Karpas-422 (cell line): Measurements from ENCODE around the gene HSPE1. TPM values are rescaled to one million over a fixed set of nuclear protein-coding genes. Genes with fewer than 3 reads are reported as not detected.
"Not testable (repeated sequence)": the region's sequence is repeated elsewhere in the genome, so short reads cannot be mapped to it uniquely, and the experiment has no call there.

Experiments
- DNase-seq: peaks from one replicate; pipeline ENCODE4 v3.0.0-alpha.2; 2015
- H2AFZ ChIP-seq: fragments of 200-600 bp; sonication (generic); 2 replicates; pipeline ENCODE4 v1.6.1; 2014; ENCODE audit warnings: antibody characterized with exemption, low read length, mixed read lengths
- H3K27ac ChIP-seq: fragments of 200-600 bp; sonication (generic); 2 replicates; pipeline ENCODE4 v1.5.1; 2014; ENCODE audit warnings: mild to moderate bottlenecking, low read length, moderate library complexity
- H3K27me3 ChIP-seq: fragments of 200-600 bp; sonication (generic); 2 replicates; pipeline ENCODE4 v1.6.1; 2014; ENCODE audit warnings: low read length, mixed read lengths
- H3K36me3 ChIP-seq: fragments of 200-600 bp; sonication (generic); 2 replicates; pipeline ENCODE4 v1.6.1; 2014; ENCODE audit warnings: low read length, mixed read lengths; ENCODE audit not compliant: insufficient read depth
- H3K4me1 ChIP-seq: fragments of 200-600 bp; sonication (generic); 2 replicates; pipeline ENCODE4 v1.6.1; 2014; ENCODE audit warnings: mild to moderate bottlenecking, low read length, mixed read lengths
- H3K4me2 ChIP-seq: fragments of 200-600 bp; sonication (generic); 2 replicates; pipeline ENCODE4 v1.6.1; 2014; ENCODE audit warnings: low read length, low read depth, mild to moderate bottlenecking; ENCODE audit not compliant: poor library complexity, severe bottlenecking
- H3K4me3 ChIP-seq: fragments of 200-600 bp; sonication (generic); 2 replicates; pipeline ENCODE4 v1.5.1; 2014; ENCODE audit warnings: mild to moderate bottlenecking, antibody characterized with exemption, low read length, mixed read lengths
- H3K79me2 ChIP-seq: fragments of 200-600 bp; sonication (generic); 2 replicates; pipeline ENCODE4 v1.6.1; 2014; ENCODE audit warnings: mild to moderate bottlenecking, low read length, mixed read lengths
- H3K9ac ChIP-seq: fragments of 200-600 bp; sonication (generic); 2 replicates; pipeline ENCODE4 v1.6.0; 2014; ENCODE audit warnings: low read length
- H3K9me2 ChIP-seq: fragments of 200-600 bp; sonication (generic), shearing (Covaris generic); replicated peaks from 2 replicates; pipeline ENCODE4 v1.6.0; 2014; ENCODE audit warnings: mild to moderate bottlenecking, low read length, moderate library complexity; ENCODE audit not compliant: insufficient read depth
- H3K9me3 ChIP-seq: fragments of 300-700, 200-600 bp; sonication (generic); 2 replicates; pipeline ENCODE4 v1.6.1; 2014; ENCODE audit warnings: low read length, mixed read lengths
- H4K20me1 ChIP-seq: fragments of 200-600 bp; sonication (generic); 2 replicates; pipeline ENCODE4 v1.6.1; 2014; ENCODE audit warnings: mild to moderate bottlenecking, antibody characterized with exemption, low read length, low read depth; ENCODE audit not compliant: insufficient read depth
- total RNA-seq: library from RNA; depleted of rRNA; stranded (reverse); fragments of >200 nt; shearing (Covaris generic); gene quantifications from 2 replicates; pipeline ENCODE4 v1.2.3, GENCODE V29; 2014; ENCODE audit warnings: low replicate concordance; rRNA removed

HSPE1 gene
- total RNA-seq, result 132 and 192 TPM in 2 replicates

GRCh38 chr2:197499594-197500502, at the start of gene HSPE1, which contains the start of gene HSPD1:
TSS of gene HSPE1 (plus strand) at chr2:197500379. CDS start at chr2:197500437, 58 bp downstream.
TSS of gene HSPD1 (minus strand) at chr2:197499840. CDS start at chr2:197498848, 992 bp downstream.
- peaks cover 31% of the 10 kb centered on the region for H4K20me1 ChIP-seq
- peak within 1 kb of the TSS; percentile 85 for H3K27ac ChIP-seq
- peaks cover 77% of the 10 kb centered on the region for H3K36me3 ChIP-seq
- peak within 1 kb of the TSS; percentile 97 for H3K4me3 ChIP-seq
- H3K9me2 ChIP-seq, result no peaks in the 10 kb centered on the region
- peaks cover 76% of the 10 kb centered on the region for H3K79me2 ChIP-seq
- peak; percentile 100 for DNase-seq
- H3K27me3 ChIP-seq, result no peaks in the 10 kb centered on the region
- H3K4me1 ChIP-seq, result peaks cover 44% of the 10 kb centered on the region
- peak within 1 kb of the TSS; percentile 97 for H3K9ac ChIP-seq
- no peak within 1 kb of the TSS for H2AFZ ChIP-seq
- H3K4me2 ChIP-seq, result peak within 1 kb of the TSS; percentile 81
- no peaks in the 10 kb centered on the region for H3K9me3 ChIP-seq

DNA sequence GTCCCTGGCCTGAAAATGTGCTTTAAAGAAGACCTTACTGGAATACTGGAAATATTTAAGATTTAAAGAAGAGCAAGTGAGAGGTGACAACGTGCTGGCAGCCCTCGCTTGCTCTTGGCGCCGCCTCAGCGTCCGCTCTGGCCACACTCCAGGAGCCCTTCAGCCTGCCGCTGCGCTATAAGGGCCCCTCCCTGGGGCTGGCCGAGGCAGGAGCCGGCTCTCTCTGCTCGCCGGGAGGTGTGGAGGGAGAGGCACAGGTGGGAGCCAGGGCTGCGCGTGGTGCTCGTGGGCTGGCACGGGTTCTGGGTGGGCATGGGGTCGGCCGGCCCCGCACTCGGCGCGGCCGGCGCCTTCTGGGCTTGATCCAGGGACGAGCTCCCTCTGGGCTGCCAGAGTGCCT, 49.7 kb upstream of the HSPE1 start:
- H3K4me2 ChIP-seq, result no peak overlapping the region

GRCh38 chr2:197450935-197451358, 49.2 kb upstream of the HSPE1 start:
- not testable (repeated sequence) for H3K27ac ChIP-seq, H3K27me3 ChIP-seq, H3K4me2 ChIP-seq, H3K4me3 ChIP-seq, H3K9me2 ChIP-seq, H3K9me3 ChIP-seq, H3K9ac ChIP-seq, H3K36me3 ChIP-seq
- H3K4me1 ChIP-seq, result peaks cover 16% of the 10 kb centered on the region
- DNase-seq, result peak; percentile 51
- H3K79me2 ChIP-seq, result peaks cover 24% of the 10 kb centered on the region
- peak overlapping the region; percentile 77; the same call in 1 of the 2 replicates for H2AFZ ChIP-seq
- H4K20me1 ChIP-seq, result peaks cover 15% of the 10 kb centered on the region

More for the DNA sequence above, 49.7 kb upstream of the HSPE1 start:
- Histone ChIP-seq H4K20me1 (peaks cover 12% of the 10 kb centered on the region), H3K4me3 (no peak overlapping the region), H3K4me1 (peaks cover 16% of the 10 kb centered on the region), H3K27me3 (no peaks in the 10 kb centered on the region), H3K36me3 (peaks cover 3% of the 10 kb centered on the region; the same call in 1 of the 2 replicates), H3K9ac (no peak overlapping the region), H3K79me2 (peaks cover 19% of the 10 kb centered on the region), H3K27ac (no peak overlapping the region), H2AFZ (no peak overlapping the region), H3K9me3 (no peaks in the 10 kb centered on the region), H3K9me2 (no peaks in the 10 kb centered on the region)
- no peak for DNase-seq

- Histone ChIP-seq H2AFZ (peak overlapping the region; percentile 65), H3K9me3 (no peaks in the 10 kb centered on the region), H3K9ac (peak overlapping the region; percentile 75), H3K36me3 (peaks cover 6% of the 10 kb centered on the region; the same call in 1 of the 2 replicates), H3K4me2 (peak overlapping the region; percentile 73), H3K9me2 (no peaks in the 10 kb centered on the region), H3K4me3 (peak overlapping the region; percentile 80), H3K27me3 (no peaks in the 10 kb centered on the region), H4K20me1 (peaks cover 19% of the 10 kb centered on the region), H3K79me2 (peaks cover 39% of the 10 kb centered on the region), H3K27ac (peak overlapping the region; percentile 38), H3K4me1 (peaks cover 16% of the 10 kb centered on the region)
- DNase-seq, result no peak
Measured at GRCh38 chr2:197452754-197453122, 47.4 kb upstream of the HSPE1 start.

GRCh38 chr2:197453123-197453913, 46.9 kb upstream of the HSPE1 start, which contains the start of gene COQ10B:
TSS of gene COQ10B (plus strand) at chr2:197453552. CDS start at chr2:197453561, 9 bp downstream.
- H3K4me3 ChIP-seq, result peak within 1 kb of the TSS; percentile 80
- H3K27ac ChIP-seq, result peak within 1 kb of the TSS; percentile 83
- peak within 1 kb of the TSS; percentile 88 for H3K9ac ChIP-seq
- H3K4me2 ChIP-seq, result peak within 1 kb of the TSS; percentile 98
- no peaks in the 10 kb centered on the region for H3K9me3 ChIP-seq
- H3K36me3 ChIP-seq, result peaks cover 6% of the 10 kb centered on the region; the same call in 1 of the 2 replicates
- peaks cover 45% of the 10 kb centered on the region for H3K79me2 ChIP-seq
- H3K9me2 ChIP-seq, result no peaks in the 10 kb centered on the region
- peak within 1 kb of the TSS; percentile 65 for H2AFZ ChIP-seq
- H3K4me1 ChIP-seq, result peaks cover 16% of the 10 kb centered on the region
- peaks cover 19% of the 10 kb centered on the region for H4K20me1 ChIP-seq
- no peaks in the 10 kb centered on the region for H3K27me3 ChIP-seq
- DNase-seq, result peak; percentile 100

DNA sequence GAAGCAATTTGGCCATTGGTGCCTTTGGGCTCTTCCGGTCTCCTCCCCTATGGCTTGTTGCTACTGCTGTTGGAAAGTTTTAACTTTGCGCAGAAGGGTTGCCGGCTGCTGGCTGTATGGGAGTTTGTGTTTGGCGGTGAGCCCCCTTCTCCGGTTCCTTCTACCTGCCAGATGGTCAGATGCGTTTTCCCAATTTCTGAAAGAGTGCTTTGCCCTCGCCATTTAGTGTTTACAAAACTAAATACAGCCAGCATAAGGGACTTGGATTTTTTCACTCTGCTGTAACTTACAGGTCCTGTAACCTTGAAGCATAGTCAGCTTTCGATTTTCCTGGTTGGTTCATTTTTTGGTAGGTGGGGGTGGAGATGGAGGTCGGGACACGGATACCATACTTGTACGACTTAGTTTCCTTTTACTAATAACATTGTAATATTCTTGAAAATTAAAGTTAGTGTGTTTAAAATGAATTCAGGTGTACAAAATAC, 46.2 kb upstream of the HSPE1 start:
- no peak for DNase-seq
- Histone ChIP-seq H3K4me2 (peak overlapping the region; percentile 98), H4K20me1 (peaks cover 19% of the 10 kb centered on the region), H3K36me3 (peaks cover 6% of the 10 kb centered on the region; the same call in 1 of the 2 replicates), H3K9ac (peak overlapping the region; percentile 88), H2AFZ (peak overlapping the region; percentile 45; the same call in 1 of the 2 replicates), H3K27me3 (no peaks in the 10 kb centered on the region), H3K4me1 (peaks cover 16% of the 10 kb centered on the region), H3K9me3 (no peaks in the 10 kb centered on the region), H3K4me3 (peak overlapping the region; percentile 80), H3K79me2 (peaks cover 51% of the 10 kb centered on the region), H3K9me2 (no peaks in the 10 kb centered on the region), H3K27ac (peak overlapping the region; percentile 83)

DNA sequence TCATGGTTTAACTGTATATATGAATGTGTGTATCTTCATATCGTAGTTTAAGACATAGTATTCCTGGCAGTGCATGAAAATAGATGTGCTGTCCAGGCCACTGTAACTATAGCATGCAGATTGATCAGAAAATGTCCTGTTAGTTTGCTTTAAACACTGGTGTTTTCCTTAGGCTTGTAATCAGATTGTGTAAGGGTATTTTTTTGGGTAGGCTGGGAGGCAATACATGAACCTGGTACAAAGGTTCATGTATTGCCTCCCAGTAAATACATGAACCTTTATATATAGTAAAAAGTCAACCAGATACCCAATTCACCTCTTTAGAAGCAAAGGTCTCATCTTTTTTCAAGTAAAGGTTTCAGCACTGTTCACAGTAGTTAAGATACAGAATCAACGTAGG, 45.3 kb upstream of the HSPE1 start:
- H3K4me1 ChIP-seq, result peaks cover 16% of the 10 kb centered on the region
- no peaks in the 10 kb centered on the region for H3K9me2 ChIP-seq
- no peaks in the 10 kb centered on the region for H3K27me3 ChIP-seq
- peaks cover 61% of the 10 kb centered on the region for H3K79me2 ChIP-seq
- H3K36me3 ChIP-seq, result peaks cover 6% of the 10 kb centered on the region; the same call in 1 of the 2 replicates
- H2AFZ ChIP-seq, result no peak overlapping the region
- peak overlapping the region; percentile 83; the same call in 1 of the 2 replicates for H3K27ac ChIP-seq
- H3K9me3 ChIP-seq, result no peaks in the 10 kb centered on the region
- H3K4me2 ChIP-seq, result peak overlapping the region; percentile 98
- peak overlapping the region; percentile 88 for H3K9ac ChIP-seq
- H3K4me3 ChIP-seq, result peak overlapping the region; percentile 80
- H4K20me1 ChIP-seq, result peaks cover 19% of the 10 kb centered on the region
- no peak for DNase-seq
